Activated CD4-positive, alpha-beta T cell treated with anti-CD3 and anti-CD28 coated beads, Interleukin-2, Interleukin-4, amounts not matched to agents 100 ng/mL and 50 ng/mL, durations not matched to agents 16 hours and 8 hours (primary cell): ENCODE data around the gene ASAP3.

Experiments
- DNase-seq: peaks from one replicate; pipeline ENCODE4 v3.0.0-alpha.2; 2020; ENCODE audit warnings: low spot score

Gene ASAP3

GRCh38 chr1:23477359-23478144 is 6.4 kb downstream of the ASAP3 start:
- no peak for DNase-seq

- DNase-seq, result no peak
Measured at GRCh38 chr1:23475641-23476040, 8.3 kb downstream of the ASAP3 start.

- DNase-seq, result no peak
Measured at GRCh38 chr1:23475134-23475628, 8.8 kb downstream of the ASAP3 start.

- no peak for DNase-seq
Measured at GRCh38 chr1:23473037-23473800, 10.8 kb downstream of the ASAP3 start.

- DNase-seq, result no peak
Measured at GRCh38 chr1:23472351-23473036, 11.5 kb downstream of the ASAP3 start.

GRCh38 chr1:23471473-23472075 is 12.4 kb downstream of the ASAP3 start:
- no peak for DNase-seq

GRCh38 chr1:23470282-23471070 is 13.5 kb downstream of the ASAP3 start:
- DNase-seq, result no peak

GRCh38 chr1:23469372-23469982 is 14.5 kb downstream of the ASAP3 start:
- DNase-seq, result no peak

GRCh38 chr1:23466423-23466989 is 17.5 kb downstream of the ASAP3 start:
- DNase-seq, result no peak

- DNase-seq, result no peak
Measured at GRCh38 chr1:23463286-23463685, 20.7 kb downstream of the ASAP3 start.

- DNase-seq, result no peak
Measured at GRCh38 chr1:23462766-23463165, 21.2 kb downstream of the ASAP3 start.

- no peak for DNase-seq
Measured at GRCh38 chr1:23461050-23461449, 22.9 kb downstream of the ASAP3 start.

GRCh38 chr1:23460519-23460918 is 23.5 kb downstream of the ASAP3 start:
- DNase-seq, result no peak

GRCh38 chr1:23459338-23459757 is 24.6 kb downstream of the ASAP3 start:
- DNase-seq, result no peak

- DNase-seq, result no peak
Measured at GRCh38 chr1:23456226-23456625, 27.8 kb downstream of the ASAP3 start.

GRCh38 chr1:23453455-23454000 is 30.5 kb downstream of the ASAP3 start:
- DNase-seq, result no peak

GRCh38 chr1:23452011-23452411 is 32.0 kb downstream of the ASAP3 start:
- DNase-seq, result peak; percentile 5

- no peak for DNase-seq
Measured at GRCh38 chr1:23451441-23451840, 32.5 kb downstream of the ASAP3 start.

- no peak for DNase-seq
Measured at GRCh38 chr1:23450894-23451293, 33.1 kb downstream of the ASAP3 start.

GRCh38 chr1:23449958-23450357 is 34.0 kb downstream of the ASAP3 start:
- DNase-seq, result no peak
